Lung (tissue), 12 donors: ENCODE measurements around the gene CIC. TPM values are rescaled to one million over a fixed set of nuclear protein-coding genes. Genes with fewer than 3 reads are reported as not detected.

ENCODE experiments used
- ATAC-seq: fragments of 200-7000 bp; cut with Tn5 transposase; one replicate; pipeline ENCODE4 v1.9.1; 2020; ENCODE audit warnings: moderate number of reproducible peaks; ENCODE audit not compliant: insufficient read depth, low FRiP score
- DNase-seq, 3 donors: peaks; one replicate each; pipeline ENCODE4 v3.0.0-alpha.2; 2013 to 2017
- H3K27ac ChIP-seq, 2 donors: one replicate each; pipeline ENCODE4 v1.5.1; 2013; ENCODE audit warnings: mild to moderate bottlenecking in 2 of 2, moderate library complexity in 2 of 2, control low read depth in 1 of 2, inconsistent platforms in 1 of 2, low read depth in 1 of 2, low read length in 1 of 2
- H3K27me3 ChIP-seq, 3 donors: one replicate each; pipeline ENCODE4 v1.5.1; 2013; ENCODE audit warnings: low read length in 2 of 3; ENCODE audit not compliant: control insufficient read depth in 3 of 3, insufficient read depth in 3 of 3
- H3K36me3 ChIP-seq, 4 donors: one replicate each; pipeline ENCODE4 v1.5.1; 2013; ENCODE audit warnings: low read length in 4 of 4, mild to moderate bottlenecking in 1 of 4, moderate library complexity in 1 of 4; ENCODE audit not compliant: control insufficient read depth in 4 of 4, insufficient read depth in 4 of 4
- H3K4me1 ChIP-seq, 5 donors: one replicate each; pipeline ENCODE4 v1.5.1; 2013; ENCODE audit warnings: low read length in 5 of 5, mild to moderate bottlenecking in 2 of 5, moderate library complexity in 1 of 5; ENCODE audit not compliant: control insufficient read depth in 5 of 5, insufficient read depth in 5 of 5
- H3K4me3 ChIP-seq: one replicate; pipeline ENCODE4 v1.5.1; 2013; ENCODE audit warnings: mild to moderate bottlenecking, control low read depth, moderate library complexity
- H3K9ac ChIP-seq, 2 donors: one replicate each; pipeline ENCODE4 v1.5.1; 2013; ENCODE audit warnings: low read length in 2 of 2, control low read depth in 1 of 2; ENCODE audit not compliant: insufficient read depth in 1 of 2
- H3K9me3 ChIP-seq, 4 donors: one replicate each; pipeline ENCODE4 v1.5.1; 2013; ENCODE audit warnings: low read length in 3 of 4, mild to moderate bottlenecking in 1 of 4, moderate library complexity in 1 of 4; ENCODE audit not compliant: control insufficient read depth in 4 of 4, insufficient read depth in 3 of 4
- WGBS, 2 donors: extraction: QIAGEN DNeasy Blood & Tissue Kit; methylation state at CpG; one replicate each; pipeline ENCODE4 v1.1.7; 2013; 5-methylcytosine and 5-hydroxymethylcytosine counted together
- polyA plus RNA-seq, 2 donors: library from polyadenylated mRNA; stranded (reverse); fragments of 200-250 nt; gene quantifications; one replicate each; pipeline ENCODE4 v1.2.1, GENCODE V29; 2013
- total RNA-seq, 2 donors: library from RNA; depleted of rRNA in 1 of 2; stranded (reverse); fragments of >200 nt in 1 of 2; gene quantifications; one replicate each; pipeline ENCODE4 v1.2.1, GENCODE V29; 2014 to 2021
- TF ChIP-seq, protein P1 (sequence below): IDR thresholded peaks from 2 replicates; pipeline ENCODE4 v1.5.1; 2012; ENCODE audit warnings: mild to moderate bottlenecking; ENCODE audit errors: control extremely low read depth, extremely low read depth
- donor health status: control.
- donor health status: control.
- donor health status: Bipolar disorder and iron deficiency.
- donor health status: healthy.
- donor health status: DM: yes; HTN: yes; CAD: no.

The CIC gene
- total and polyA plus RNA-seq, 4 donors, result 31.2 to 84.5 (median 40.6) TPM

DNA sequence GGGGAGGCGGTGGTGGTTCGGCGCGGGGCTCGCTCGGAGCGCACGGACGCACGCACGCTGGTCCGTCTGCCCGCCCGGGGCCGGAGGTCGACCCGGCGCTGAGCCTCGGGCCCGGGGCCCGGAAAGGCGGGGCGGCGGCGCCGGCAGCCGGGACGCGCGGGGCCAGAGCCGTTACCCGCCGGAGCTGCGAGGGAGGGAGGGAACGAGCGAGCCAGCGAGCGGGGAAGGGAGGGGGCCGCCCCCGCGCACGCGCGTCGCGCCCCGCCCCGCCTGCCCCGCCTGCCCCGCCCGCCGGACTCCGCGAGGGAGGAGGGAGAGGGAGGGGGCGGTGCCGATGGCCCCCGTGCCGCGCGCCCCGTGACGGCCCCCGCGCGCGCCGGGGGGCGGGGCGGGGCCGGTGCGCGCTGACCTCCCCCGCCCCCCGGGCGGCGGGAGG, 15.0 kb downstream of the CIC start:
- H3K27me3 ChIP-seq, result no peaks in the 10 kb centered on the region
- ATAC-seq, result peak; percentile 37
- TF ChIP-seq, protein P1, sequence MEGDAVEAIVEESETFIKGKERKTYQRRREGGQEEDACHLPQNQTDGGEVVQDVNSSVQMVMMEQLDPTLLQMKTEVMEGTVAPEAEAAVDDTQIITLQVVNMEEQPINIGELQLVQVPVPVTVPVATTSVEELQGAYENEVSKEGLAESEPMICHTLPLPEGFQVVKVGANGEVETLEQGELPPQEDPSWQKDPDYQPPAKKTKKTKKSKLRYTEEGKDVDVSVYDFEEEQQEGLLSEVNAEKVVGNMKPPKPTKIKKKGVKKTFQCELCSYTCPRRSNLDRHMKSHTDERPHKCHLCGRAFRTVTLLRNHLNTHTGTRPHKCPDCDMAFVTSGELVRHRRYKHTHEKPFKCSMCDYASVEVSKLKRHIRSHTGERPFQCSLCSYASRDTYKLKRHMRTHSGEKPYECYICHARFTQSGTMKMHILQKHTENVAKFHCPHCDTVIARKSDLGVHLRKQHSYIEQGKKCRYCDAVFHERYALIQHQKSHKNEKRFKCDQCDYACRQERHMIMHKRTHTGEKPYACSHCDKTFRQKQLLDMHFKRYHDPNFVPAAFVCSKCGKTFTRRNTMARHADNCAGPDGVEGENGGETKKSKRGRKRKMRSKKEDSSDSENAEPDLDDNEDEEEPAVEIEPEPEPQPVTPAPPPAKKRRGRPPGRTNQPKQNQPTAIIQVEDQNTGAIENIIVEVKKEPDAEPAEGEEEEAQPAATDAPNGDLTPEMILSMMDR, result no peak
- H3K9ac ChIP-seq, result no peak overlapping the region
- peaks cover 4 to 24% (median 12%) of the 10 kb centered on the region in 4 donors for H3K36me3 ChIP-seq
- peak; percentile 79 to 88 (median 87) for DNase-seq
- H3K27ac ChIP-seq, result peak overlapping the region; percentile 86 to 98
- 0 to 1% methylated on average over 14 to 74 of the region's 76 CpGs for WGBS, 2 donors
- no peaks in the 10 kb centered on the region for H3K9me3 ChIP-seq
- peaks cover 22 to 47% (median 37%) of the 10 kb centered on the region in 5 donors for H3K4me1 ChIP-seq
- peak overlapping the region; percentile 64 for H3K4me3 ChIP-seq

DNA sequence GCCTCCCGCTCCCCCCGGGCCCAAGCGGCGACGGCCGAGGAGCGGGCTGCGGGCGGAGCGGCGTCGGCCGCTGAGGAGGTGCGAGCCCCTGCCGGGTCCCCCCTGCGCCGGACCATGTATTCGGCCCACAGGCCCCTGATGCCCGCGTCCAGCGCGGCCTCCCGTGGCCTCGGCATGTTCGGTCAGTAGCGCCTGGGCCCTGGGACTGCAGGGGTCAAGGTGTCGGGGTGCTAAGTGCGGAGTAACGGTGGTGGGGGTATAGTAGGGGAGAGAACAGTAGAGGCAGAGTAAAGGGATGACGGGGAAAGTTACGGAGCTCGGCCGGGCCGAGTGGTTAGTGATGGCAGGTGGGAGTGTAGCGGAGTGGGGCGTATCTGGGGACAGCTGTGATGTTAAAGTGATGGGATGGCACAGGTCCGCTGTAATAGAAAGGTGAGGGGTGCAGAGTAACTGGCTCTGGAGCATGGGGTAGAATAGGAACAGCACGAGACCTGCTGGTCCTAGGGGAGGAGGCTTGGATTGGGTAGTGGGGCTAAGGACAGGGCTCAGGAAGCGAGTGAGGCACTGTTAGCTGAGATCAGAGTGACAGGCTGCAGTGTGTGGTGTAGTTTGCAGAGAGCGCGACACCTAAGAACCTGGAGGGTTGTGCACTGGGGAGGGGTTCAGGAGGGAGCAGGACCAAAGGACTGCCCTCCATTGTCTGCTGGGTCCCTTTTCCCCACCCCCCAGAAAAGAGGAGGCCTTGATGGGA, 15.7 kb downstream of the CIC start:
- 3% methylated on average over 33 to 41 of the region's 41 CpGs for WGBS, 2 donors
- peak overlapping the region; percentile 47 to 50 for H3K27ac ChIP-seq
- peak overlapping the region in 1 of 2 donors; percentile 14 for H3K9ac ChIP-seq
- no peaks in the 10 kb centered on the region for H3K9me3 ChIP-seq
- ATAC-seq, result no peak
- peaks cover 4 to 31% (median 17%) of the 10 kb centered on the region in 4 donors for H3K36me3 ChIP-seq
- peaks cover 20 to 41% (median 33%) of the 10 kb centered on the region in 5 donors for H3K4me1 ChIP-seq
- peak in 2 of 3 donors; percentile 19 to 33 for DNase-seq
- TF ChIP-seq, protein P1, result no peak
- H3K4me3 ChIP-seq, result peak overlapping the region; percentile 46
- H3K27me3 ChIP-seq, result no peaks in the 10 kb centered on the region

- H3K27me3 ChIP-seq, result no peaks in the 10 kb centered on the region
- TF ChIP-seq, protein P1, result no peak
- no peaks in the 10 kb centered on the region for H3K9me3 ChIP-seq
- H3K27ac ChIP-seq, result peak overlapping the region in 1 of 2 donors; percentile 50
- no peak for ATAC-seq
- H3K9ac ChIP-seq, result no peak overlapping the region
- no peak overlapping the region for H3K4me3 ChIP-seq
- 15 to 32% methylated on average over 5 of the region's 5 CpGs for WGBS, 2 donors
- no peak for DNase-seq
- H3K4me1 ChIP-seq, result peaks cover 20 to 41% (median 33%) of the 10 kb centered on the region in 5 donors
- H3K36me3 ChIP-seq, result peaks cover 4 to 38% (median 21%) of the 10 kb centered on the region in 4 donors
These were observed 16.5 kb downstream of the CIC start for GRCh38 chr19:42285541-42285941.
